H9 (cell line): ENCODE results near the gene TMTC2. TPM values are rescaled to one million over a fixed set of nuclear protein-coding genes. Genes with fewer than 3 reads are reported as not detected.

Experiments
- DNase-seq: peaks from one replicate; pipeline ENCODE4 v3.0.0-alpha.2; 2017
- H2AFZ ChIP-seq: one replicate; pipeline ENCODE4 v1.6.1; 2013; ENCODE audit warnings: mild to moderate bottlenecking, low read length, control low read depth, moderate library complexity
- H2AK5ac ChIP-seq: 2 replicates; pipeline ENCODE4 v1.6.1; 2013; ENCODE audit warnings: low read length, control low read depth, mixed read lengths; ENCODE audit not compliant: insufficient read length
- H2BK120ac ChIP-seq: one replicate; pipeline ENCODE4 v1.6.1; 2013; ENCODE audit warnings: low read depth, mild to moderate bottlenecking, low read length, control low read depth, inconsistent platforms; ENCODE audit not compliant: poor library complexity, severe bottlenecking
- H2BK12ac ChIP-seq: 2 replicates; pipeline ENCODE4 v1.6.1; 2013; ENCODE audit warnings: low read length, control low read depth, mixed read lengths, low read depth; ENCODE audit not compliant: insufficient read length
- H2BK15ac ChIP-seq: 2 replicates; pipeline ENCODE4 v1.6.1; 2013; ENCODE audit warnings: low read depth, low read length, control low read depth
- H2BK20ac ChIP-seq: one replicate; pipeline ENCODE4 v1.6.1; 2013; ENCODE audit warnings: low read depth, mild to moderate bottlenecking, low read length, control low read depth, inconsistent platforms; ENCODE audit not compliant: poor library complexity, severe bottlenecking
- H2BK5ac ChIP-seq: 2 replicates; pipeline ENCODE4 v1.6.1; 2013; ENCODE audit warnings: low read length, control low read depth, mixed read lengths; ENCODE audit not compliant: insufficient read length
- H3K14ac ChIP-seq: 2 replicates; pipeline ENCODE4 v1.6.1; 2013; ENCODE audit warnings: low read length, control low read depth; ENCODE audit not compliant: insufficient read depth
- H3K18ac ChIP-seq: 2 replicates; pipeline ENCODE4 v1.6.1; 2013; ENCODE audit warnings: low read depth, mild to moderate bottlenecking, mixed read lengths, low read length, control low read depth; ENCODE audit not compliant: insufficient read length
- H3K23ac ChIP-seq: 2 replicates; pipeline ENCODE4 v1.6.1; 2013; ENCODE audit warnings: low read length, control low read depth, mixed read lengths, low read depth; ENCODE audit not compliant: insufficient read length
- H3K23me2 ChIP-seq: 2 replicates; pipeline ENCODE4 v1.6.1; 2013; ENCODE audit warnings: low read depth, mild to moderate bottlenecking, mixed read lengths, low read length, control low read depth; ENCODE audit not compliant: insufficient read length, poor library complexity, severe bottlenecking
- H3K27ac ChIP-seq: 2 replicates; pipeline ENCODE4 v1.5.1; 2013; ENCODE audit warnings: low read length, control low read depth, mixed read lengths, low read depth; ENCODE audit not compliant: insufficient read length
- H3K27me3 ChIP-seq: 2 replicates; pipeline ENCODE4 v1.6.1; 2013; ENCODE audit warnings: low read length, control low read depth, inconsistent platforms; ENCODE audit not compliant: insufficient read depth
- H3K4ac ChIP-seq: 2 replicates; pipeline ENCODE4 v1.6.1; 2013; ENCODE audit warnings: low read depth, mild to moderate bottlenecking, control low read depth, inconsistent platforms, low read length, moderate library complexity
- H3K4me1 ChIP-seq: 2 replicates; pipeline ENCODE4 v1.6.1; 2013; ENCODE audit warnings: low read length, control low read depth, inconsistent platforms; ENCODE audit not compliant: insufficient read depth
- H3K4me2 ChIP-seq: 2 replicates; pipeline ENCODE4 v1.6.1; 2013; ENCODE audit warnings: low read length, control low read depth, mixed read lengths; ENCODE audit not compliant: insufficient read length, insufficient read depth
- H3K56ac ChIP-seq: 2 replicates; pipeline ENCODE4 v1.6.1; 2013; ENCODE audit warnings: low read depth, mild to moderate bottlenecking, mixed read lengths, low read length, control low read depth; ENCODE audit not compliant: insufficient read length
- H3K79me1 ChIP-seq: 2 replicates; pipeline ENCODE4 v1.6.1; 2013; ENCODE audit warnings: low read depth, mild to moderate bottlenecking, moderate library complexity, low read length, control low read depth, inconsistent platforms; ENCODE audit not compliant: insufficient read depth, poor library complexity, severe bottlenecking
- H3K79me2 ChIP-seq: 2 replicates; pipeline ENCODE4 v1.6.1; 2013; ENCODE audit warnings: low read length, control low read depth, inconsistent platforms; ENCODE audit not compliant: insufficient read depth
- H3K9ac ChIP-seq: 2 replicates; pipeline ENCODE4 v1.6.1; 2013; ENCODE audit warnings: low read length, control low read depth, mixed read lengths; ENCODE audit not compliant: insufficient read length; ENCODE audit errors: extremely low read depth
- H3K9me3 ChIP-seq: one replicate; pipeline ENCODE4 v1.6.1; 2013; ENCODE audit warnings: low read depth, low read length, inconsistent platforms; ENCODE audit not compliant: control insufficient read depth
- H3T11ph ChIP-seq: one replicate; pipeline ENCODE4 v1.6.1; 2013; ENCODE audit warnings: mild to moderate bottlenecking, low read length, control low read depth, inconsistent platforms
- H4K20me1 ChIP-seq: one replicate; pipeline ENCODE4 v1.6.1; 2013; ENCODE audit not compliant: control insufficient read depth, insufficient read length, insufficient read depth
- H4K5ac ChIP-seq: 2 replicates; pipeline ENCODE4 v1.6.1; 2013; ENCODE audit warnings: low read depth, mild to moderate bottlenecking, mixed read lengths, low read length, control low read depth; ENCODE audit not compliant: insufficient read length
- H4K8ac ChIP-seq: replicated peaks from 2 replicates; pipeline ENCODE4 v1.6.1; 2013; ENCODE audit warnings: low read length, control low read depth, mixed read lengths, low read depth; ENCODE audit not compliant: insufficient read length
- H4K91ac ChIP-seq: 2 replicates; pipeline ENCODE4 v1.6.1; 2013; ENCODE audit warnings: low read depth, mild to moderate bottlenecking, moderate library complexity, mixed read lengths, low read length, control low read depth; ENCODE audit not compliant: insufficient read length
- H3K27ac Mint-ChIP-seq, 3 experiments: 2 replicates in 2 of 3; 3 replicates in 1 of 3; pipeline ENCODE4 v1.8.0; 2020 to 2021; ENCODE audit warnings: mixed read lengths in 3 of 3, mild to moderate bottlenecking in 1 of 3, moderate library complexity in 1 of 3
- H3K27me3 Mint-ChIP-seq: 2 replicates; pipeline ENCODE4 v1.8.0; 2021; ENCODE audit warnings: low read depth, mild to moderate bottlenecking, moderate library complexity, mixed read lengths
- H3K36me3 Mint-ChIP-seq, 3 experiments: 2 replicates in 2 of 3; 3 replicates in 1 of 3; pipeline ENCODE4 v1.8.0; 2020 to 2021; ENCODE audit warnings: low read depth in 3 of 3, mixed read lengths in 3 of 3; ENCODE audit not compliant: insufficient read depth in 1 of 3
- H3K4me1 Mint-ChIP-seq, 2 experiments: 2 replicates each; pipeline ENCODE4 v1.8.0; 2020; ENCODE audit warnings: mixed read lengths in 2 of 2
- H3K4me3 Mint-ChIP-seq, 2 experiments: 2 replicates in 1 of 2; 3 replicates in 1 of 2; pipeline ENCODE4 v1.8.0; 2020 to 2021; ENCODE audit warnings: mild to moderate bottlenecking in 2 of 2, mixed read lengths in 2 of 2, moderate library complexity in 1 of 2
- H3K9me3 Mint-ChIP-seq, 2 experiments: 2 replicates in 1 of 2; 3 replicates in 1 of 2; pipeline ENCODE4 v1.8.0; 2020; ENCODE audit warnings: mild to moderate bottlenecking in 2 of 2, mixed read lengths in 2 of 2, moderate library complexity in 1 of 2
- CTCF ChIP-seq: fragments of 200-600 bp; sonication (generic); conservative IDR thresholded peaks from 3 replicates; pipeline ENCODE4 v1.8.0; 2021; ENCODE audit warnings: antibody characterized with exemption, mild to moderate bottlenecking
- WGBS: extraction: QIAGEN DNeasy Blood & Tissue Kit; methylation state at CpG from one replicate; pipeline ENCODE4 v1.1.7; 2013; ENCODE audit warnings: missing lambda C conversion rate, low lambda C conversion rate, mixed read lengths; ENCODE audit not compliant: insufficient read length; ENCODE audit errors: extremely low coverage; 5-methylcytosine and 5-hydroxymethylcytosine counted together
- total RNA-seq: library from RNA; stranded (reverse); gene quantifications from 2 replicates; pipeline ENCODE4 v1.2.1, GENCODE V29; 2021

TMTC2 gene
- total RNA-seq, 1 experiment from 2014 or later, result 3.1 TPM

DNA sequence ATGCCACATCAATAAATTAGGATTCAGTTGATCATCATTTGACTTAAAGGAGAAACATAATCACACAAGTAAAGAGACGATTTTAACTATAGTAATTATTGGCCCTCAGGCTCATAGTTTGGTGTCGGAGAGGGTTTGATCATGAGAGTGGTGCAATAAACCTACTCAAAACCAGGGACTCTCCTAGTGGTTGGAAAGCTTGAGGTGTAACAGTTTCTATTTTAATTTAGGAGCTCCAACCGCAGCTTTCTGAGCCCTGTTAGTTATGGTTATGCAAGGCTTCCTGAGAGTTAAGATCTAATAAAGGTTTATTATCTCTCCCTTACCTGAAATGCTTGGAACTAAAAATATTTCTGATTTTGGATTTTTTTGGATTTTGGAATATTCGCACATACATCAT is 36.4 kb downstream of the TMTC2 start:
- no peaks in the 10 kb centered on the region for H3K23me2 ChIP-seq
- peaks cover 0 to 6% (median 5%) of the 10 kb centered on the region in 3 experiments; a peak in 4 of 7 replicates for H3K36me3 Mint-ChIP-seq
- H3K79me1 ChIP-seq, result no peaks in the 10 kb centered on the region
- H3K27me3 ChIP-seq, result no peaks in the 10 kb centered on the region
- no peak overlapping the region for H3K4ac ChIP-seq
- H4K5ac ChIP-seq, result no peak overlapping the region
- WGBS, result no CpG with 5 or more reads among the region's 4 CpGs
- H3K56ac ChIP-seq, result no peak overlapping the region
- H3K9me3 Mint-ChIP-seq, result no peaks in the 10 kb centered on the region; a peak in 1 of 5 replicates
- H3K18ac ChIP-seq, result no peak overlapping the region
- H3K23ac ChIP-seq, result no peak overlapping the region
- H3K4me1 Mint-ChIP-seq, result peaks cover 20 to 21% of the 10 kb centered on the region in 2 experiments
- no peak overlapping the region for H4K91ac ChIP-seq
- H4K20me1 ChIP-seq, result no peaks in the 10 kb centered on the region
- H3K4me3 Mint-ChIP-seq, result no peak overlapping the region
- H3T11ph ChIP-seq, result no peak overlapping the region
- H3K4me1 ChIP-seq, result no peaks in the 10 kb centered on the region; the same call in 1 of the 2 replicates
- no peak overlapping the region for H2AFZ ChIP-seq
- H2AK5ac ChIP-seq, result no peak overlapping the region
- H2BK120ac ChIP-seq, result no peak overlapping the region
- no peak overlapping the region for H3K4me2 ChIP-seq
- H3K9me3 ChIP-seq, result no peaks in the 10 kb centered on the region
- no peak overlapping the region for H3K14ac ChIP-seq
- H2BK15ac ChIP-seq, result no peak overlapping the region
- H3K79me2 ChIP-seq, result no peaks in the 10 kb centered on the region
- no peak overlapping the region for H2BK20ac ChIP-seq
- H3K27ac ChIP-seq, result no peak overlapping the region
- H2BK5ac ChIP-seq, result no peak overlapping the region
- TF ChIP-seq CTCF, result no peak
- no peaks in the 10 kb centered on the region for H3K27me3 Mint-ChIP-seq
- no peak for DNase-seq
- H3K27ac Mint-ChIP-seq, result no peak overlapping the region
- H3K9ac ChIP-seq, result no peak overlapping the region
- H4K8ac ChIP-seq, result no peak overlapping the region
- H2BK12ac ChIP-seq, result no peak overlapping the region
